Esophagus muscularis mucosa (tissue), 4 donors: Measurements from ENCODE around the gene POLE. TPM values are rescaled to one million over a fixed set of nuclear protein-coding genes. Genes with fewer than 3 reads are reported as not detected.

Source experiments
- DNase-seq: peaks from one replicate; pipeline ENCODE4 v3.0.0-alpha.2; 2017; ENCODE audit errors: extremely low spot score
- H3K27ac ChIP-seq, 4 donors: fragments of 200-600 bp; sonication (generic); replicated peaks in 1 of 4; 1 replicate in 3 of 4; 2 replicates in 1 of 4; pipeline ENCODE4 v1.5.1; 2016 to 2019; ENCODE audit warnings: mild to moderate bottlenecking in 1 of 4
- H3K27me3 ChIP-seq, 4 donors: fragments of 200-600 bp; sonication (generic); one replicate each; pipeline versions ENCODE4 v1.5.1 to v1.6.0; 2016 to 2019
- H3K36me3 ChIP-seq, 4 donors: fragments of 200-600 bp; sonication (generic); one replicate each; pipeline ENCODE4 v1.5.1; 2016 to 2019
- H3K4me1 ChIP-seq, 4 donors: fragments of 200-600 bp; sonication (generic); one replicate each; pipeline ENCODE4 v1.5.1; 2016 to 2019
- H3K4me3 ChIP-seq, 4 donors: fragments of 200-600 bp; sonication (generic); 1 replicate in 2 of 4; 2 replicates in 2 of 4; pipeline ENCODE4 v1.5.1; 2016 to 2019; ENCODE audit warnings: mild to moderate bottlenecking in 4 of 4, moderate library complexity in 1 of 4
- H3K9me3 ChIP-seq, 4 donors: fragments of 200-600 bp; sonication (generic); 1 replicate in 3 of 4; 2 replicates in 1 of 4; pipeline ENCODE4 v1.5.1; 2016 to 2019
- CTCF ChIP-seq, 3 experiments: fragments of 200-600 bp in 2 of 3; fragments of 450-650 bp in 1 of 3; sonication (generic) in 2 of 3; IDR thresholded peaks; one replicate each; pipeline ENCODE4 v1.5.1; 2017 to 2019; ENCODE audit warnings: antibody characterized with exemption in 3 of 3, mild to moderate bottlenecking in 2 of 3, moderate library complexity in 1 of 3
- EP300 ChIP-seq: sonication (generic); formaldehyde crosslinking; IDR thresholded peaks from one replicate; pipeline ENCODE4 v1.6.1; 2017; ENCODE audit warnings: antibody characterized with exemption
- POLR2A ChIP-seq: fragments of 450-650 bp; IDR thresholded peaks from one replicate; pipeline ENCODE4 v1.6.1; 2017; ENCODE audit warnings: antibody characterized with exemption, moderate library complexity, mild to moderate bottlenecking, low read depth
- POLR2AphosphoS5 ChIP-seq, 2 donors: sonication (generic); formaldehyde crosslinking; IDR thresholded peaks; one replicate each; pipeline ENCODE4 v1.6.1; 2017; ENCODE audit warnings: antibody characterized with exemption in 2 of 2
- WGBS: methylation state at CpG from one replicate; pipeline ENCODE4 v1.1.5; 2018; 5-methylcytosine and 5-hydroxymethylcytosine counted together
- intact Hi-C: fragments of 100-400 bp; cut with DNase I; formaldehyde crosslinking; loops from one replicate; pipeline ENCODE4 v1.15.1; 2023
- total RNA-seq, 4 donors: library from RNA; depleted of rRNA; stranded (reverse); fragments of >200 nt; gene quantifications; one replicate each; pipeline versions ENCODE4 v1.1.0 to v1.2.1, GENCODE V29; 2016

POLE gene
- total RNA-seq, 4 donors from 2014 or later: 17.2 to 32.4 (median 24.8) TPM

GRCh38 chr12:132605892-132606291 lies 81.2 kb downstream of the POLE start:
- Histone ChIP-seq H3K9me3 (no peaks in the 10 kb centered on the region), H3K4me3 (no peak overlapping the region), H3K36me3 (no peaks in the 10 kb centered on the region), H3K4me1 (peaks cover 4 to 38% (median 30%) of the 10 kb centered on the region in 4 donors), H3K27me3 (peaks cover 0 to 95% (median 16%) of the 10 kb centered on the region in 4 donors), H3K27ac (no peak overlapping the region)
- intact Hi-C loops: no loop called here
- no peak for DNase-seq
- WGBS: 71% methylated on average over 5 of the region's 18 CpGs
- TF ChIP-seq POLR2AphosphoS5 (IDR thresholded peaks at IDR 0.05) (no peak), EP300 (no peak), POLR2A (no peak), CTCF (IDR thresholded peaks at IDR 0.05) (no peak)

- TF ChIP-seq POLR2AphosphoS5 (IDR thresholded peaks at IDR 0.05) (no peak), EP300 (no peak), POLR2A (no peak), CTCF (IDR thresholded peaks at IDR 0.05) (no peak)
- no peak for DNase-seq
- Histone ChIP-seq H3K27ac (no peak overlapping the region), H3K4me3 (peak overlapping the region in 2 of 4 donors; percentile 43 to 45), H3K4me1 (peaks cover 7 to 38% (median 30%) of the 10 kb centered on the region in 4 donors), H3K9me3 (no peaks in the 10 kb centered on the region), H3K36me3 (no peaks in the 10 kb centered on the region), H3K27me3 (peaks cover 0 to 88% (median 18%) of the 10 kb centered on the region in 4 donors)
- 75% methylated on average over 16 of the region's 16 CpGs for WGBS
- intact Hi-C loops: no loop called here
Measured at GRCh38 chr12:132604668-132605441, 82.3 kb downstream of the POLE start.

DNA sequence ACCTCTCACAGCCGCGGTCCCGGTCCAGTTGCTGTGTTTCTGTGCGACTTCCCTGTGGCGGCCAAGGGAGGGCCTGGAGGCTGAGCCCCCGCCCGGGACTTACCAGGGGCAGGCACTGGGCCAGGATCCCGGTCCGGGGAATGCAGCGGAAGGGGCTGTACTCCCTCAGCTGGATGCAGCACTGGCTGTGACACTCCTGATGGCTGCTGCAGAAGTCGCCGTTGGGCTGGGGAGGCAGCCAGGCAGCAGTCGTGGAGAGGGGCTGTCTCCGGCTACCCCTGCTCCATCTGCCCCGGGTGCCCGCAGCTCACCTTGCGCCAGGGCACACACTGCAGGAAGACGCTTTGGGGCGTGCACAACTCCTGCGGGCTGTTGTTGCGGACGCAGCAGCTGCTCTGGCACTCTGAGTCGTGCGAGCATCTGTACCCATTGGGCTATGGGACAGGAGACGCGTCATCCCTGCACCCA lies 83.0 kb downstream of the POLE start:
- Histone ChIP-seq H3K4me1 (peaks cover 7 to 39% (median 30%) of the 10 kb centered on the region in 4 donors), H3K36me3 (no peaks in the 10 kb centered on the region), H3K27ac (peak overlapping the region; percentile 57 to 79 (median 65)), H3K9me3 (no peaks in the 10 kb centered on the region), H3K4me3 (peak overlapping the region; percentile 43 to 54 (median 45)), H3K27me3 (peaks cover 0 to 81% (median 18%) of the 10 kb centered on the region in 4 donors)
- TF ChIP-seq POLR2AphosphoS5 (IDR thresholded peaks at IDR 0.05) (peak; percentile 29 to 39), EP300 (no peak)
- no peak for DNase-seq
- intact Hi-C loops: no loop called here
- no CpG with 5 or more reads among the region's 26 CpGs for WGBS

- no peaks in the 10 kb centered on the region for H3K36me3 ChIP-seq
- WGBS: 49% methylated on average over 14 of the region's 67 CpGs
- intact Hi-C loops: no loop called here
- peak overlapping the region; percentile 57 to 79 (median 65) for H3K27ac ChIP-seq
- DNase-seq: no peak
- H3K9me3 ChIP-seq: no peaks in the 10 kb centered on the region
- peak overlapping the region; percentile 43 to 54 (median 45) for H3K4me3 ChIP-seq
- TF ChIP-seq EP300: no peak
- TF ChIP-seq CTCF (IDR thresholded peaks at IDR 0.05): no peak
- no peak for TF ChIP-seq POLR2AphosphoS5 (IDR thresholded peaks at IDR 0.05)
- no peak for TF ChIP-seq POLR2A
- peaks cover 12 to 44% (median 35%) of the 10 kb centered on the region in 4 donors for H3K4me1 ChIP-seq
- H3K27me3 ChIP-seq: peaks cover 0 to 74% (median 18%) of the 10 kb centered on the region in 4 donors
Measured at GRCh38 chr12:132603240-132604150, 83.6 kb downstream of the POLE start.
